Colonic mucosa (tissue), 4 donors: Measurements from ENCODE around the gene TRIM54. TPM values are rescaled to one million over a fixed set of nuclear protein-coding genes. Genes with fewer than 3 reads are reported as not detected.

Experiments used
- DNase-seq: peaks from one replicate; pipeline ENCODE4 v3.0.0-alpha.2; 2020
- H3K27ac ChIP-seq: fragments of 200-600 bp; one replicate; pipeline ENCODE4 v1.8.0; 2021
- H3K27me3 ChIP-seq: fragments of 200-600 bp; one replicate; pipeline ENCODE4 v1.8.0; 2021
- H3K36me3 ChIP-seq: fragments of 200-600 bp; one replicate; pipeline ENCODE4 v1.8.0; 2021
- H3K4me1 ChIP-seq: fragments of 200-600 bp; one replicate; pipeline ENCODE4 v1.8.0; 2021; ENCODE audit warnings: mild to moderate bottlenecking
- H3K4me3 ChIP-seq: fragments of 200-600 bp; one replicate; pipeline ENCODE4 v1.8.0; 2021
- H3K9ac ChIP-seq, 2 donors: one replicate each; pipeline ENCODE4 v1.7.0; 2013; ENCODE audit warnings: control low read depth in 2 of 2, low read depth in 2 of 2, low read length in 2 of 2
- H3K9me3 ChIP-seq: fragments of 200-600 bp; one replicate; pipeline ENCODE4 v1.8.0; 2021
- CTCF ChIP-seq: fragments of 200-600 bp; IDR thresholded peaks from one replicate; pipeline ENCODE4 v1.8.0; 2022; ENCODE audit warnings: antibody characterized with exemption, mild to moderate bottlenecking
- intact Hi-C: fragments of 100-400 bp; cut with DNase I; formaldehyde crosslinking; loops from one replicate; pipeline ENCODE4 v1.14.1; 2022
- total RNA-seq, 2 donors: library from RNA; stranded (reverse); fragmentation: NEBNext Ultra II Directional in 1 of 2; extraction: Animal tissue kit (Norgen Biotek cat#: 25700) in 1 of 2; gene quantifications; one replicate each; pipeline ENCODE4 v1.2.1, GENCODE V29; 2021
- donor health status: healthy.
- donor health status: DM: no; HTN: no; CAD: no.
- donor health status: DM: no; HTN: no; CAD: no.

The TRIM54 gene
- total RNA-seq, 2 donors from 2014 or later: 0.24 TPM; not detected in 1

- no peak for DNase-seq
- no peaks in the 10 kb centered on the region for H3K27me3 ChIP-seq
- H3K36me3 ChIP-seq: no peaks in the 10 kb centered on the region
- no peaks in the 10 kb centered on the region for H3K4me1 ChIP-seq
- no peaks in the 10 kb centered on the region for H3K9me3 ChIP-seq
- TF ChIP-seq CTCF: no peak
- no peak overlapping the region for H3K9ac ChIP-seq
- intact Hi-C loops: no loop called here
- H3K27ac ChIP-seq: no peak overlapping the region
- H3K4me3 ChIP-seq: no peak overlapping the region
Observed at GRCh38 chr2:27250652-27251379, 31.4 kb upstream of the TRIM54 start.

GRCh38 chr2:27251766-27252165 lies 30.5 kb upstream of the TRIM54 start:
- Histone ChIP-seq H3K4me3 (no peak overlapping the region), H3K27ac (no peak overlapping the region), H3K27me3 (no peaks in the 10 kb centered on the region), H3K4me1 (no peaks in the 10 kb centered on the region), H3K9me3 (no peaks in the 10 kb centered on the region), H3K36me3 (no peaks in the 10 kb centered on the region), H3K9ac (no peak overlapping the region)
- TF ChIP-seq CTCF: no peak
- intact Hi-C loops: no loop called here
- no peak for DNase-seq

GRCh38 chr2:27255187-27255586 lies 27.0 kb upstream of the TRIM54 start:
- no peaks in the 10 kb centered on the region for H3K27me3 ChIP-seq
- TF ChIP-seq CTCF: no peak
- H3K4me1 ChIP-seq: no peaks in the 10 kb centered on the region
- no peak overlapping the region for H3K9ac ChIP-seq
- intact Hi-C loops: no loop called here
- H3K4me3 ChIP-seq: no peak overlapping the region
- H3K36me3 ChIP-seq: no peaks in the 10 kb centered on the region
- DNase-seq: no peak
- H3K9me3 ChIP-seq: no peaks in the 10 kb centered on the region
- H3K27ac ChIP-seq: no peak overlapping the region

- Histone ChIP-seq H3K9ac (no peak overlapping the region), H3K4me3 (no peak overlapping the region), H3K27ac (no peak overlapping the region), H3K4me1 (no peaks in the 10 kb centered on the region), H3K36me3 (no peaks in the 10 kb centered on the region), H3K9me3 (no peaks in the 10 kb centered on the region), H3K27me3 (no peaks in the 10 kb centered on the region)
- no peak for TF ChIP-seq CTCF
- intact Hi-C loops: no loop called here
- no peak for DNase-seq
Observed at GRCh38 chr2:27255660-27256059, 26.6 kb upstream of the TRIM54 start.

- no peak for TF ChIP-seq CTCF
- H3K27ac ChIP-seq: no peak overlapping the region
- peaks cover 12% of the 10 kb centered on the region for H3K27me3 ChIP-seq
- no peak for DNase-seq
- no peaks in the 10 kb centered on the region for H3K9me3 ChIP-seq
- no peak overlapping the region for H3K9ac ChIP-seq
- no peaks in the 10 kb centered on the region for H3K4me1 ChIP-seq
- no peak overlapping the region for H3K4me3 ChIP-seq
- intact Hi-C loops: no loop called here
- no peaks in the 10 kb centered on the region for H3K36me3 ChIP-seq
Observed at GRCh38 chr2:27256855-27257454, 25.3 kb upstream of the TRIM54 start.
